ENCODE measurements around the gene METAP1.

- TF ChIP-seq POLR2A (IDR thresholded peaks at IDR 0.05), result no peak
- no peak for TF ChIP-seq EP300 (IDR thresholded peaks at IDR 0.05)
- no peak for TF ChIP-seq CTCF (IDR thresholded peaks at IDR 0.05)
Observed at GRCh38 chr4:98958065-98958464, 37.5 kb upstream of the METAP1 start.

All from gastroesophageal sphincter (tissue), 3 donors.